IPS DF 6.9 (cell line): ENCODE results near the gene CLIC5.
"Not testable (repeated sequence)": the region's sequence is repeated elsewhere in the genome, so short reads cannot be mapped to it uniquely, and the experiment has no call there.

Experiments used
- DNase-seq: peaks from one replicate; pipeline ENCODE4 v3.0.0-alpha.2; 2013; ENCODE audit warnings: low read depth, low spot score
- H3K27ac ChIP-seq: one replicate; pipeline ENCODE4 v1.5.1; 2013; ENCODE audit warnings: low read length, control low read depth
- H3K27me3 ChIP-seq: 2 replicates; pipeline ENCODE4 v1.6.1; 2013; ENCODE audit warnings: mild to moderate bottlenecking, low read length; ENCODE audit not compliant: control insufficient read depth, insufficient read depth
- H3K36me3 ChIP-seq: 2 replicates; pipeline ENCODE4 v1.6.1; 2013; ENCODE audit warnings: low read length; ENCODE audit not compliant: control insufficient read depth, insufficient read depth
- H3K4me1 ChIP-seq: 2 replicates; pipeline ENCODE4 v1.6.1; 2013; ENCODE audit warnings: low read length; ENCODE audit not compliant: control insufficient read depth, insufficient read depth
- H3K4me3 ChIP-seq: 2 replicates; pipeline ENCODE4 v1.5.1; 2013; ENCODE audit warnings: mild to moderate bottlenecking, low read length
- H3K9me3 ChIP-seq: 2 replicates; pipeline ENCODE4 v1.6.1; 2013; ENCODE audit warnings: low read length, inconsistent platforms; ENCODE audit not compliant: control insufficient read depth, insufficient read depth
- WGBS: extraction: QIAGEN DNeasy Blood & Tissue Kit; methylation state at CpG from one replicate; pipeline ENCODE4 v1.1.7; 2013; ENCODE audit warnings: mixed read lengths, missing lambda C conversion rate; ENCODE audit not compliant: insufficient read length, insufficient coverage; 5-methylcytosine and 5-hydroxymethylcytosine counted together

The CLIC5 gene

DNA sequence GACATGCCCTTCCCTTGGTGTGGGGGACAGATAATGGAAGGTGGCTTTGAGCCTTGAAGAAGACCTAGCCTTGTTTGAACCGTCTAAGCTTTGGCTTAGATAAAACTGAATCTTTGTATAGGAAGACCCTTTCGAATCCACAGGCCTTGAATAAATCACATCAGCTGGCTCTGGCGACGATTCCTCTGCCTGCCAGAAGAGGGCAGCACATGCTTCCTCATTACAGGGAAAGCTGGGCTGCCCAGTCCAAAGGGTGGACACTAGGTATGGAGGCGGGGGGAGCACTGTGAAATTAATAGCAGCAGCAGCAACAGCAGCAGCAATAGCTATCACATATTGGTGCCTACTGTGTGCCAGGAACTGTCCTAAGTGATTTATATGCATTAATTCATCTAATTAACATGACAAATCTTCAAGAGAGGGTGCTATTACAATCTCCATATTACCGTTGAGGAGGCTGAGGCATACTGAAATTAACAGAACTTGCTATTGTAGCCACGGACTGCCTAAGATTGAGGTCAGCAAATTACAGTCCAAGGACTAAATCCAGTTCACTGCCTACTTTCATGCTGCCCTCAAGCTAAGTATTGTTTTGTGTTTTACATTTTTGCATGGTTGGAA lies 85.1 kb downstream of the CLIC5 start:
- Histone ChIP-seq H3K27ac (no peak overlapping the region), H3K4me1 (no peaks in the 10 kb centered on the region; the same call in none of the 2 replicates), H3K36me3 (no peaks in the 10 kb centered on the region), H3K27me3 (no peaks in the 10 kb centered on the region), H3K4me3 (no peak overlapping the region), H3K9me3 (no peaks in the 10 kb centered on the region)
- WGBS: no CpG with 5 or more reads among the region's 7 CpGs
- DNase-seq: no peak

DNA sequence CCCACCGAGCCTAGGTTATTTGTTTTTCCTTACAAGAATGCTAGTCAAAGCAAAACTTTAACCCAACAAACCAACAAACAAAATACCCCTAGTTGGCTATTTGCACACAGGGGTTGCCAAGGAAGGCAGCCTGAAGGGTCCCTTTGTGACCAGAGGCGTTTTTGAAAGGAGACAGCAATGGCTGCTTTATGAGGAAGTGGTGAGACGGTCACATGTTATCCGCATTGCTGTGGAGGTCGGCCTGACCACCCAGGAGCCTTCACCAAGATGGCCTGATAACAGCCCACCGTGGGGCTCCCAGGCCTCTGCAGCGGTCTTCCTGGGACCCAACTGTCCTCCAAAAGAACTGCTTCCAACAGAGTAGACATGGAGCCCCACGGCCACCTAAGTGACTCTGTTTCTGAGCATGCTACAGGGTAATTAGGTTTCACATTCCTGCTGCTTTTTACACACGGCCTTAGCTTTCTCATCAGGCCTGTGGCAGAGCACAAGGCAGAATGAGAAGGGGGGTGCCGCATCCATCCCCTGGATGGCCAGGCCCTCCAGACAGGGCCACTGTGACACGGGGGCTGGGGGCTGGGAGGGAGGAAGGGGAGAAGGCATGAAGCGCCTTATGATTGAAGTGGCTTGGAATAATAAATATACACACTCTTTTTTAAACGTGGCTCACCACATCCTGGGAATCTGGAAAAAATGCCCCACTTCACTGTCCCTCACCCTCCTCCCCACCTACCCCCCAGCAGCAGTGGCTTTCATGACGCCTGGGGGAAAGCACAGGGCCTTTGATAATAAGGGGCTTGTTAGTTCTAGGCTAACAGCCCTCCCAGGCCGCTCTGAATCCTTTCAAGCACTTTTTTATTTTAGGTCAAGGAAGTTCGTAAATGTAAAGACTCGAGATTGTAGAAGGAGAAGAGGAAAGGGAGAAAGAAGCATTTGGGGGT lies 86.0 kb downstream of the CLIC5 start:
- H3K9me3 ChIP-seq: no peaks in the 10 kb centered on the region
- no peak overlapping the region for H3K4me3 ChIP-seq
- WGBS: no CpG with 5 or more reads among the region's 17 CpGs
- no peaks in the 10 kb centered on the region for H3K27me3 ChIP-seq
- no peak for DNase-seq
- no peaks in the 10 kb centered on the region; the same call in none of the 2 replicates for H3K4me1 ChIP-seq
- H3K27ac ChIP-seq: no peak overlapping the region
- no peaks in the 10 kb centered on the region for H3K36me3 ChIP-seq

DNA sequence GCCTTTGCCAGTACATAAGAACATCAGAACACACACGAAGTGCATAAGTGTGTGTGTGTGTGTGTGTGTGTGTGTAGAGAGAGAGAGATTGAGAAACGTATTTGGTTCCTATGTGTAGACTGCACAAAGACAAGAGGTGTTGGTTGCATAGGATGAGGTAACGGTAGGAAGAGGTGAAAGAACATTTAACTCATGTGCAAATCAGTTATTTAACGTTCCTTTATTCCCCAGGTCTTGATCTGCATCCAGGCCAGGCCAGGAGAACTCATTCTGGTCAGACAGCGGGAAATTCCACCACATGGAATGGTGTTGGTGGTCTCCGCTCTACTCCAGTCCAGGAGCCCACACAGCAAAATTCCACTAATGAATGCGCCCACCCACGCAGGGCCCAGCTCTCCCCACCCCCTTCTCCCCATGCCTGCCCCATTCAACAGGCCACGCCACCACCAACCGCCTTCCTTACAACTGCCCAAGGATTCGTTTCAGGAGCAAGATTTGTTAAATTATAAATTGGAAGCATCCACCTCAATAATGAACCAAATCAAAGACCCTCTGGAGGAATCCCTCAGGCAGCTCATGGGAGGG lies 86.8 kb downstream of the CLIC5 start:
- no peak for DNase-seq
- Histone ChIP-seq H3K27ac (no peak overlapping the region), H3K4me3 (no peak overlapping the region), H3K4me1 (no peaks in the 10 kb centered on the region; the same call in 1 of the 2 replicates), H3K36me3 (no peaks in the 10 kb centered on the region), H3K9me3 (no peaks in the 10 kb centered on the region), H3K27me3 (no peaks in the 10 kb centered on the region)
- WGBS: no CpG with 5 or more reads among the region's 11 CpGs

DNA sequence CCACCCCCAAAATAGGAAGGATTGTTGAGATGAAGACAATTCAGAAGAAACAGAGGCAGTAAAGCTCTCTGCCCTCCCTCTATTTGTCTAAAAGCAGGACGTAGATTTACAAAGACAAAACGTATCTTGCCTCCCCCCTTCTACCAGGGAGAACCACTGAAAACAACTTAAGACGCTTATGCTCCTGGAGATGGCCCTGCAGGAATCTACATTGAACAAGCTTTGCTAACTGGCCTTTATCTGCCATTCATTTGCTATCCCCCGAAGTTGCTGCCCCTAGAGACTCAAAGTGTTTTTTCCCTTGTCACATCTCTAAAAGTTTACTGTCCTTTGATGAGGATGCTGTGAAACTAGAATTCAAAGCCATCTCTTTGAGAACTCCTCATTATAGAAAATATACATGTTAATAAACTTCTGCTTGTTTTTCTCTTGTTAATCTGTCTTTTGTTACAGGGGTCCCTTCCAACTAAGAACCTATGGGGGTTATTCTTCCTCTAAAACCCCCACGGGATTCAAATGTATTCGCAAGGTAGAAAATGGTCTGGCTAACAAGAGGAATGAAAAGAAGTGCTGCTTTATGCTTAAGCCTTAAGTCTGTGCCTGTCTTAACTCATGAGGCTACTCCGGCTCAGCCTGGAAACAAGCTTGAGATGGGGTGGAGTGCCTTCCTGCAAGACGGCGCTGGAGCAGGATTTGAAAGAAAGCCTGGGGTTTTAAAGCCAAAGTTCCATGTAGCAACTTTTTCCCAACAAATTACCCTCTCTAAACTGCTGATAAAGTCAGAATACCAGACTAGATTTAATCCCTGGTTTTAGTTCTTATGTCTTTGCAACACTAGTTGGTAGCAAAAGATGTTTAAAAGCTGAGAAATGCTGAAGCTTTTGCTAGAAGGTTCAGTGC lies 88.0 kb downstream of the CLIC5 start:
- Histone ChIP-seq H3K27me3 (no peaks in the 10 kb centered on the region), H3K4me1 (no peaks in the 10 kb centered on the region; the same call in 1 of the 2 replicates), H3K36me3 (no peaks in the 10 kb centered on the region), H3K27ac (no peak overlapping the region), H3K9me3 (no peaks in the 10 kb centered on the region), H3K4me3 (no peak overlapping the region)
- no peak for DNase-seq
- no CpG with 5 or more reads among the region's 9 CpGs for WGBS

DNA sequence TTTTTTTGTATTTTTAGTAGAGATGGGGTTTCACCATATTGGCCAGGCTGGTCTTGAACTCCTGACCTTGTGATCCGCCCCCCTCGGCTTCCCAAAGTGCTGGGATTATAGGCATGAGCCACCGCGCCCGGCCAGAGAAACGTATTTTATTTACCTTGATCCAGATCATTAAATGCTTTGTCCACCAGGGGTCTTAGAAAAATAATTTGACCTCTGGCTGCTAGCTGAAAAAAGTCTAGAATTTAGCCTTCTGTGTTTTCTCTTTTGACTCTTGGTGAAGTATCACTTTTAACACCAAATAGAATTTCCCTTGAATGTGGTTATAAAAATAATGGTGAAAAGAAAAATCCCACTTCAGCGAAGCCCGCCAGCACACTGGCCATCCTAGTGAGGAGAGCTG lies 89.2 kb downstream of the CLIC5 start:
- not testable (repeated sequence) for H3K27me3 ChIP-seq, H3K36me3 ChIP-seq, H3K4me3 ChIP-seq, DNase-seq, H3K9me3 ChIP-seq, H3K27ac ChIP-seq, H3K4me1 ChIP-seq
- WGBS: no CpG with 5 or more reads among the region's 8 CpGs

DNA sequence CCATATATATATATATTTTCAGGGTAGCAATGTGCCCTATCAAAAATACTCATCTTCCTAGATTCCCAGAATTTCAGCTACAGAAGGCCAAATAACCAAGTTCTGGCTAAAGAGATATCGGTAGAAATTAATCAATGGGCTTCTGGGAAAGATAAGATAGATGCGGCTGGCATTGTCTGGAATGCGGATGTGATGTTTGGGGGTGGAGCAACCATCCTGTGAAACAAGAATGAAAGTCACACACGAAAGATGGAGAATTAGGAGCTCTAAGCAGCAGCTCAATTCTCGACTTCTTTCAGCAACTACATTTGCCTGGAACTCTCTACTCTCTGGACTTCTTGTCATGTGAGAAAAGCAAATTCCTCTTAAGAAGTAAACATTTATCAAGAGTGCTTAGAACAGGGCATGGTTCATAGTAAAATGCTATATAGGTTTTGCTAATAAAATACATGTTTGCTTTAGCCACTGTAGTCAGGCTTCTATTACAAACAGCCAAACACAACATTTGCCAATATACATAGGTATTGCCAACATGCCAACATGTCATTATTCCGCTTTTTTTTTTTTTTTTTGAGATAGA lies 90.8 kb downstream of the CLIC5 start:
- no peak for DNase-seq
- WGBS: no CpG with 5 or more reads among the region's 6 CpGs

DNA sequence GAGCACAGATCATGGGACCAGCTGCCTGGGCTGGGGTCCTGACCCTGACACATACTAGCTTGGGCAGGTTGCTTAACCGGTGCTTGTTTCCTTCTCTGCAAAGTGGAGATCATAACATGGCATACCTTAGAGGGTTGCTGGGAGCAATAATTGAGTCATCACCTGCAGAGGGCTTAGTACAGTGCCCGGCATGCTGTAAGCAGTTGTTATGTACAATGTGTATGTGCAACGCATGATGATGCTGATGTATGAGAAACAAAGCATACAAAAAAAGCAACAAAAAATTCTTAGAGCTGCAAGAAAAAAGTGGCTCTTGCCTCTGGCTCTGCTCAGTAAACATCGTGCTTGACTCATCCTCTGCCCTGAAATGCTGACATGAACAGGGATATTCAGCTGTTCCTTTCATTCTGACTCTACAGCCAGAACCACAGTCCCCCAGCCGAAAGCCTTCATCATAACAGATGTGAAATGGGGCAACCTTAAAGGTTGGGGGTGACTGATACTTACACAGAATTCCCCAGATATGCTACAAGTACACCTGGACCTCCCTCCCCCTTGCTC lies 91.7 kb downstream of the CLIC5 start:
- H3K4me1 ChIP-seq: no peaks in the 10 kb centered on the region; the same call in 1 of the 2 replicates
- no peak overlapping the region for H3K27ac ChIP-seq
- no peaks in the 10 kb centered on the region for H3K9me3 ChIP-seq
- H3K4me3 ChIP-seq: no peak overlapping the region
- WGBS: no CpG with 5 or more reads among the region's 5 CpGs
- H3K36me3 ChIP-seq: no peaks in the 10 kb centered on the region
- no peaks in the 10 kb centered on the region for H3K27me3 ChIP-seq
- no peak for DNase-seq

More for the DNA sequence above, 90.8 kb downstream of the CLIC5 start:
- Histone ChIP-seq H3K27me3 (no peaks in the 10 kb centered on the region), H3K27ac (no peak overlapping the region), H3K36me3 (no peaks in the 10 kb centered on the region), H3K9me3 (no peaks in the 10 kb centered on the region), H3K4me3 (no peak overlapping the region), H3K4me1 (no peaks in the 10 kb centered on the region; the same call in 1 of the 2 replicates)

DNA sequence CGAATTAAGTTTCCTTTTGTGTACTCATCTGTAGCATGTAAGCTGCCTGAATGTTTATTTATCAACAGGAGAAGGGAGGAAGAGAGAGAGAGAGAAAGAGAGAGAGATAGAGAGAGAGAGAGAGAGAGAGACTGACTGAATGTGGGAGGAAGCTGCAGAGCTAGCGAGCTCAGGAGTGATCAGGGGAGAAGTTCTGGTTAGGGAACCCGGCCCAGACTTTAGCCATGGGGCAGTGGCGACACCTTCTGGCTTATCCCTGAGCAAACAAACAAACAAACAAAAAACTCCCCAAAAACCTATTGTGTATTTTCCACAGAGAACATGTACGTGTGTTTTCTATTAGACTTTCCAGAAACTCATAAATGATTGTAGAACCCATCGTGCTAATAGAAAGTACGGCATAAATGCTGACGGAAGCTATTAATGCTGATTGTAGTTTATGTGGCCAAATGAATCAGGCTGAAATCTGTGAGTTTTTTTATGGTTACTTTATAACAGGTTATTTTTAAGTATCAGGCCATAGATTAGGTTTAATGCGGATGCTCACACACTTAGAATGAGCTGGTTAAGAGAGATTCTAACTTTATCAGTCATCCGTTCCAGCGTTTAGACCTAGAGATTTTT lies 92.8 kb downstream of the CLIC5 start:
- no peak overlapping the region for H3K4me3 ChIP-seq
- no CpG with 5 or more reads among the region's 11 CpGs for WGBS
- H3K36me3 ChIP-seq: no peaks in the 10 kb centered on the region
- DNase-seq: no peak
- no peak overlapping the region for H3K27ac ChIP-seq
- no peaks in the 10 kb centered on the region for H3K9me3 ChIP-seq
- no peaks in the 10 kb centered on the region; the same call in 1 of the 2 replicates for H3K4me1 ChIP-seq
- no peaks in the 10 kb centered on the region for H3K27me3 ChIP-seq

DNA sequence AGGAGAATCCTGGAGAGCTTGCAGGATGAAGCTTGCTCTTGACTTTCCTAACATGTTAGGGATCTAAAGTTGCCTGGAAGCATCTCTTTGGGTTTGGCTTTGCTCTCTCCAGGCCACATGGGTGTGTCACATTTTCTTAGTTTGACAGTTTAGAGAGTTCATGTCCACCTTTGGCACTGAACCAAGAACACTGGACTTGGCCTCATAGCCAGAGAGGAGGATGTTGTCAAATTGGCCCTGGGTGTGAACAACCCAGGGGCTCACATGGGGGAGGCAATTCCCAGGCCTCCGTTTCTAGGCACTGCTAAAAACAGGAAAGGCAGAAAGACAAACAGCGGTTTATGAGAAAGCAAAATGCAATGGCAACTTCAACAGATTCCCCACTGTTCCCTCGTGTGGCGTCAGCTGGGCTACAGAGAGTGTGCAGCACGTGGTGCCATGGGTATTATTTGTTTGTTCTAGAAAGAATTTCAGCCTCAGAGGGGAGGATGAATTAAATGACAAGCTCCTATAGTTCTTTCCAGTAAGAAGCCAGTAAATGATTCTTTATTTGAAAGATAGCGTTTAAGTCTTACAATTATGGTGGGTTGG lies 93.9 kb downstream of the CLIC5 start:
- no peaks in the 10 kb centered on the region for H3K9me3 ChIP-seq
- H3K27ac ChIP-seq: no peak overlapping the region
- WGBS: no CpG with 5 or more reads among the region's 6 CpGs
- no peaks in the 10 kb centered on the region for H3K36me3 ChIP-seq
- no peak for DNase-seq
- H3K27me3 ChIP-seq: no peaks in the 10 kb centered on the region
- no peak overlapping the region for H3K4me3 ChIP-seq
- no peaks in the 10 kb centered on the region; the same call in 1 of the 2 replicates for H3K4me1 ChIP-seq
